Gastrocnemius medialis (tissue), 4 donors: Measurements from ENCODE around the gene SIRPA. TPM values are rescaled to one million over a fixed set of nuclear protein-coding genes. Genes with fewer than 3 reads are reported as not detected.

ENCODE experiments used
- ATAC-seq, 2 donors: fragments of 150-250 bp; one replicate each; pipeline ENCODE4 v1.9.1; 2016
- DNase-seq, 2 donors: peaks; one replicate each; pipeline ENCODE4 v3.0.0-alpha.2; 2019
- H3K27ac ChIP-seq, 4 donors: fragments of 200-600 bp; sonication (generic); 1 replicate in 1 of 4; 2 replicates in 3 of 4; pipeline ENCODE4 v1.5.1; 2016 to 2018; ENCODE audit warnings: mild to moderate bottlenecking in 2 of 4, moderate library complexity in 1 of 4
- H3K27me3 ChIP-seq, 3 donors: fragments of 200-600 bp; sonication (generic) in 2 of 3; 1 replicate in 1 of 3; 2 replicates in 2 of 3; pipeline versions ENCODE4 v1.5.1 to v1.6.0; 2016 to 2019; ENCODE audit warnings: mild to moderate bottlenecking in 1 of 3, moderate library complexity in 1 of 3
- H3K36me3 ChIP-seq, 2 donors: fragments of 200-600 bp; sonication (generic) in 1 of 2; one replicate each; pipeline ENCODE4 v1.5.1; 2017 to 2018
- H3K4me1 ChIP-seq, 2 donors: fragments of 200-600 bp; sonication (generic) in 1 of 2; one replicate each; pipeline ENCODE4 v1.5.1; 2016 to 2017; ENCODE audit warnings: mild to moderate bottlenecking in 2 of 2
- H3K4me3 ChIP-seq, 4 donors: fragments of 200-600 bp; sonication (generic) in 3 of 4; 1 replicate in 1 of 4; 2 replicates in 3 of 4; pipeline ENCODE4 v1.5.1; 2016 to 2019; ENCODE audit warnings: mild to moderate bottlenecking in 2 of 4
- H3K9me3 ChIP-seq, 3 donors: fragments of 200-600 bp; sonication (generic) in 2 of 3; 1 replicate in 1 of 3; 2 replicates in 2 of 3; pipeline ENCODE4 v1.5.1; 2016 to 2019
- CTCF ChIP-seq, 5 experiments: fragments of 450-650 bp in 3 of 5; fragments of 200-600 bp in 2 of 5; sonication (generic) in 2 of 5; IDR thresholded peaks in 4 of 5; conservative IDR thresholded peaks in 1 of 5; 1 replicate in 4 of 5; 2 replicates in 1 of 5; pipeline ENCODE4 v1.5.1; 2016 to 2019; ENCODE audit warnings: antibody characterized with exemption in 5 of 5, mild to moderate bottlenecking in 3 of 5, moderate library complexity in 3 of 5
- POLR2A ChIP-seq, 2 donors: fragments of 450-650 bp; IDR thresholded peaks; one replicate each; pipeline ENCODE4 v1.6.1; 2017; ENCODE audit warnings: antibody characterized with exemption in 2 of 2, mild to moderate bottlenecking in 2 of 2, moderate library complexity in 2 of 2
- in situ Hi-C, 4 donors: fragments of 200-750 bp; cut with MboI; loops; one replicate each; pipeline versions ENCODE4 v1.15.0 to v1.8.0; 2017; ENCODE audit warnings: low sequenced_read_pairs in 4 of 4
- intact Hi-C: fragments of 100-400 bp; cut with DNase I; formaldehyde crosslinking; loops from one replicate; pipeline ENCODE4 v1.15.1; 2023; ENCODE audit warnings: low total_unique reads
- total RNA-seq, 4 donors: library from RNA; depleted of rRNA; stranded (reverse); fragments of >200 nt; gene quantifications; one replicate each; pipeline versions ENCODE4 v1.1.0 to v1.2.3, GENCODE V29; 2016

Gene SIRPA
- total RNA-seq, 4 donors from 2014 or later: 14.6 to 62.0 (median 20.6) TPM

- Histone ChIP-seq H3K4me1 (no peaks in the 10 kb centered on the region), H3K9me3 (no peaks in the 10 kb centered on the region), H3K4me3 (no peak overlapping the region), H3K27me3 (peaks cover 0 to 2% (median 0%) of the 10 kb centered on the region in 3 donors), H3K27ac (no peak overlapping the region), H3K36me3 (no peaks in the 10 kb centered on the region)
- no peak for TF ChIP-seq CTCF (IDR thresholded peaks at IDR 0.05 in 4 of 5, conservative IDR thresholded peaks at IDR 0.05 in 1 of 5)
- no peak for TF ChIP-seq POLR2A (IDR thresholded peaks at IDR 0.05)
- DNase-seq (no peak), ATAC-seq (no peak)
- intact Hi-C loops (no loop called here), in situ Hi-C loops (no loop called here)
Observed at GRCh38 chr20:1973601-1974440, 78.6 kb downstream of the SIRPA start.

GRCh38 chr20:1975291-1975690 lies 80.1 kb downstream of the SIRPA start:
- in situ Hi-C loops: no loop called here
- DNase-seq: no peak
- Histone ChIP-seq H3K27ac (no peak overlapping the region), H3K36me3 (no peaks in the 10 kb centered on the region), H3K4me3 (no peak overlapping the region), H3K27me3 (peaks cover 3 to 6% (median 5%) of the 10 kb centered on the region in 3 donors), H3K9me3 (no peaks in the 10 kb centered on the region), H3K4me1 (no peaks in the 10 kb centered on the region)
- ATAC-seq: no peak
- TF ChIP-seq POLR2A (IDR thresholded peaks at IDR 0.05) (no peak), CTCF (IDR thresholded peaks at IDR 0.05 in 4 of 5, conservative IDR thresholded peaks at IDR 0.05 in 1 of 5) (no peak)
- intact Hi-C loops: no loop called here

GRCh38 chr20:1979106-1979778 lies 84.0 kb downstream of the SIRPA start:
- intact Hi-C loops (no loop called here), in situ Hi-C loops (no loop called here)
- Histone ChIP-seq H3K27me3 (peaks cover 5 to 9% (median 7%) of the 10 kb centered on the region in 3 donors), H3K36me3 (no peaks in the 10 kb centered on the region), H3K4me1 (no peaks in the 10 kb centered on the region), H3K9me3 (no peaks in the 10 kb centered on the region), H3K27ac (no peak overlapping the region), H3K4me3 (no peak overlapping the region)
- DNase-seq (no peak), ATAC-seq (no peak)
- TF ChIP-seq CTCF (IDR thresholded peaks at IDR 0.05 in 4 of 5, conservative IDR thresholded peaks at IDR 0.05 in 1 of 5): no peak
- TF ChIP-seq POLR2A (IDR thresholded peaks at IDR 0.05): no peak

- TF ChIP-seq CTCF (IDR thresholded peaks at IDR 0.05 in 4 of 5, conservative IDR thresholded peaks at IDR 0.05 in 1 of 5): no peak
- TF ChIP-seq POLR2A (IDR thresholded peaks at IDR 0.05): no peak
- no peak overlapping the region for H3K27ac ChIP-seq
- no peaks in the 10 kb centered on the region for H3K4me1 ChIP-seq
- H3K27me3 ChIP-seq: peaks cover 5 to 15% (median 14%) of the 10 kb centered on the region in 3 donors
- intact Hi-C loops: no loop called here
- ATAC-seq: no peak
- no peaks in the 10 kb centered on the region for H3K36me3 ChIP-seq
- DNase-seq: no peak
- H3K4me3 ChIP-seq: no peak overlapping the region
- in situ Hi-C loops: no loop called here
- no peaks in the 10 kb centered on the region for H3K9me3 ChIP-seq
Observed at GRCh38 chr20:1982686-1983085, 87.5 kb downstream of the SIRPA start.
